RWPE1 (cell line): ENCODE results near the gene PRSS22.
A peak's percentile ranks its signal among the peaks of the same experiment; 100 is the strongest.

Experiments used
- CTCF ChIA-PET: fragments of 350-600 bp; sonication (Branson Sonifier 250); formaldehyde crosslinking; extraction: SDS; loops from one replicate; lab custom pipeline; 2021; lab: Yijun Ruan, JAX
- POLR2A ChIA-PET: fragments of 400-600 bp; formaldehyde crosslinking; extraction: SDS; loops from one replicate; lab custom pipeline; 2020; ENCODE audit warnings: antibody characterized with exemption; ENCODE audit not compliant: low non-redundant PET; lab: Yijun Ruan, JAX
- DNase-seq: peaks from one replicate; pipeline ENCODE4 v3.0.0; 2012; ENCODE audit warnings: low spot score
- H3K27ac ChIP-seq: fragments of 450-650 bp; 2 replicates; pipeline ENCODE4 v1.5.1; 2017
- TF ChIP-seq, protein P1 (sequence below): fragments of 450-650 bp; conservative IDR thresholded peaks from 2 replicates; pipeline ENCODE4 v1.5.1; 2017; ENCODE audit warnings: low read depth, mild to moderate bottlenecking

Gene PRSS22

GRCh38 chr16:2822496-2822895 is 35.5 kb downstream of the PRSS22 start:
- no peak overlapping the region for H3K27ac ChIP-seq
- TF ChIP-seq, protein P1, sequence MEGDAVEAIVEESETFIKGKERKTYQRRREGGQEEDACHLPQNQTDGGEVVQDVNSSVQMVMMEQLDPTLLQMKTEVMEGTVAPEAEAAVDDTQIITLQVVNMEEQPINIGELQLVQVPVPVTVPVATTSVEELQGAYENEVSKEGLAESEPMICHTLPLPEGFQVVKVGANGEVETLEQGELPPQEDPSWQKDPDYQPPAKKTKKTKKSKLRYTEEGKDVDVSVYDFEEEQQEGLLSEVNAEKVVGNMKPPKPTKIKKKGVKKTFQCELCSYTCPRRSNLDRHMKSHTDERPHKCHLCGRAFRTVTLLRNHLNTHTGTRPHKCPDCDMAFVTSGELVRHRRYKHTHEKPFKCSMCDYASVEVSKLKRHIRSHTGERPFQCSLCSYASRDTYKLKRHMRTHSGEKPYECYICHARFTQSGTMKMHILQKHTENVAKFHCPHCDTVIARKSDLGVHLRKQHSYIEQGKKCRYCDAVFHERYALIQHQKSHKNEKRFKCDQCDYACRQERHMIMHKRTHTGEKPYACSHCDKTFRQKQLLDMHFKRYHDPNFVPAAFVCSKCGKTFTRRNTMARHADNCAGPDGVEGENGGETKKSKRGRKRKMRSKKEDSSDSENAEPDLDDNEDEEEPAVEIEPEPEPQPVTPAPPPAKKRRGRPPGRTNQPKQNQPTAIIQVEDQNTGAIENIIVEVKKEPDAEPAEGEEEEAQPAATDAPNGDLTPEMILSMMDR = no peak
- CTCF ChIA-PET = interaction anchor here (0.7 kb wide), 1 partner anchor 20 kb away, joined by 3 read pairs; no protein-coding TSS in a partner anchor
- POLR2A ChIA-PET = no interaction called here
- no peak for DNase-seq

DNA sequence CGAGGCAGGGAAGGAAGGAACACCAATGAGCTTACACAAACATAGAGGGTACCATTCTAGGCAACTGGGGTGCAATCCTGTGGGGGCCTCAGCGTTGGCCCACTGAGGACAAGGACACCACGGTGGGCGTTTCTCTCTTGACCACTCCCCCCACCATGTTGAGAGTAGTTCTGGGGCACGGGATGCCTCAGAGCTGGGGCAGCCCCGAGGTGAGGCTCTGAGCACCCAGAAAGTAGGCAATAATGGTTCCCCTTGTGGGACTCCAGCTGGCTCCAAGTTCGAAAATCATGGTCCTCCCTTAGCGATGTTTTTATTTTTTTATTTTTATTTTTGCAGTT is 35.8 kb downstream of the PRSS22 start:
- POLR2A ChIA-PET = no interaction called here
- CTCF ChIA-PET = interaction anchor here (0.7 kb wide), 1 partner anchor 20 kb away, joined by 3 read pairs; no protein-coding TSS in a partner anchor
- TF ChIP-seq, protein P1 = no peak
- no peak overlapping the region for H3K27ac ChIP-seq
- DNase-seq = no peak

DNA sequence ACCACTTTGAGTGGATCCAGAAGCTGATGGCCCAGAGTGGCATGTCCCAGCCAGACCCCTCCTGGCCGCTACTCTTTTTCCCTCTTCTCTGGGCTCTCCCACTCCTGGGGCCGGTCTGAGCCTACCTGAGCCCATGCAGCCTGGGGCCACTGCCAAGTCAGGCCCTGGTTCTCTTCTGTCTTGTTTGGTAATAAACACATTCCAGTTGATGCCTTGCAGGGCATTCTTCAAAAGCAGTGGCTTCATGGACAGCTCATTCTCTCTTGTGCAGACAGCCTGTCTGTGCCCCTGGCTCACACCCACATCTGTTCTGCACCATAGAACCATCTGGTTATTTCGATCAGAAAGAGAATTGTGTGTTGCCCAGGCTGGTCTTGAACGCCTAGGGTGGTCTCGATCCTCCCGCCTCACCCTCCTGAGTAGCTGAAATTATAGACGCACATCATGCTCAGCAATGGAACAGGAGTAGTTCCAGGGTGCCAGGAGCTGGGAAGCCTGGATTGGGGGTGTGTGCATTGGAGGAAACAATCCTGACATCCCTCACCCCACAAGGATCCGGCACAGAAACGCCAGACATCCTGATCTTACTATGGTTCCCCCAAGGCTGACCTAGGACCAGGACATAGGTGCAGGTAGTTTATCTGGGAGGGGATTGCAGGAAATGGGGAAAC is 36.3 kb downstream of the PRSS22 start:
- TF ChIP-seq, protein P1 = no peak
- no peak for DNase-seq
- ChIA-PET POLR2A (no interaction called here), CTCF (interaction anchor here (0.6 to 0.7 kb wide), 2 partner anchors 12 to 20 kb away, joined by 3 read pairs; no protein-coding TSS in a partner anchor)
- H3K27ac ChIP-seq = peak overlapping the region; percentile 16

DNA sequence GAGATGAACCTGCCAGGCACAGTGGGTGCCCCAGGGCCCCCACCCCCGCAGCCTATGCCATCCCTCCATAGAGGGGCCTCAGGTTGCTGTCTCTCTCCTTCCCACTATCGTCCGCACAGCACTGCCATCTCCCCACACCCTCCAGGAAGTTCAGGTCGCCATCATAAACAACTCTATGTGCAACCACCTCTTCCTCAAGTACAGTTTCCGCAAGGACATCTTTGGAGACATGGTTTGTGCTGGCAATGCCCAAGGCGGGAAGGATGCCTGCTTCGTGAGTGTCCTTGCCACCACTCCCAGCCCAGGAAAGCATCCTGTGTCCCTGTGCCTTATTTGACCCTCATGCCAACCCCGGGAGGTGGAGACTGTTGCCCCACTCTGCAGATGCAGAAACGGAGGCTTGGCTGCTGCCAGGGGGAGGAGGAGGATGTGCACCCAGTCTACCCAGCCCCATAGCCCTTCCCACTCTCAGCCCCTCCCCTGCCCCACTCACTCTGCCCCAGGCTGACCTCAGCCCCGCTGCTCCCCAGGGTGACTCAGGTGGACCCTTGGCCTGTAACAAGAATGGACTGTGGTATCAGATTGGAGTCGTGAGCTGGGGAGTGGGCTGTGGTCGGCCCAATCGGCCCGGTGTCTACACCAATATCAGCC is 37.0 kb downstream of the PRSS22 start:
- ChIA-PET POLR2A (interaction anchor here (0.8 kb wide), 1 partner anchor 43 kb away, joined by 3 read pairs; no protein-coding TSS in a partner anchor), CTCF (interaction anchor here (0.6 kb wide), 1 partner anchor 11 kb away, joined by 3 read pairs; no protein-coding TSS in a partner anchor)
- DNase-seq = no peak
- TF ChIP-seq, protein P1 = no peak
- H3K27ac ChIP-seq = peak overlapping the region; percentile 16

- no peak for DNase-seq
- 0 out of 2 replicates have a peak overlapping the region, but pooled peaks have one; percentile 16 for H3K27ac ChIP-seq
- POLR2A ChIA-PET = interaction anchor here (0.8 kb wide), 1 partner anchor 42 kb away, joined by 3 read pairs; no protein-coding TSS in a partner anchor
- TF ChIP-seq, protein P1 = no peak
- CTCF ChIA-PET = no interaction called here
Measured at GRCh38 chr16:2819939-2820835, 37.8 kb downstream of the PRSS22 start.
